Smooth muscle cell (in vitro differentiated cells): Measurements from ENCODE around the gene MORN2. TPM values are rescaled to one million over a fixed set of nuclear protein-coding genes. Genes with fewer than 3 reads are reported as not detected.

ENCODE experiments used
- DNase-seq: peaks from one replicate; lab custom pipeline; 2025; ENCODE audit not compliant: unreplicated experiment; lab: John Stamatoyannopoulos, UW
- H2AFZ ChIP-seq: fragments of 200-600 bp; sonication (generic); 2 replicates; pipeline ENCODE4 v1.6.0; 2016; ENCODE audit warnings: antibody characterized with exemption, low read depth, mild to moderate bottlenecking
- H3F3A ChIP-seq: fragments of 200-600 bp; sonication (generic); 2 replicates; pipeline ENCODE4 v1.6.0; 2017; ENCODE audit warnings: antibody characterized with exemption, low read depth
- H3K27ac ChIP-seq: fragments of 200-600 bp; sonication (generic); 2 replicates; pipeline ENCODE4 v1.5.1; 2016; ENCODE audit warnings: low read depth, mild to moderate bottlenecking
- H3K27me3 ChIP-seq: fragments of 200-600 bp; sonication (generic); 2 replicates; pipeline ENCODE4 v1.6.1; 2016; ENCODE audit warnings: low read depth, mild to moderate bottlenecking
- H3K36me3 ChIP-seq: fragments of 200-600 bp; sonication (generic); 2 replicates; pipeline ENCODE4 v1.5.1; 2016; ENCODE audit warnings: low read depth
- H3K4me1 ChIP-seq: fragments of 200-600 bp; sonication (generic); 2 replicates; pipeline ENCODE4 v1.5.1; 2016; ENCODE audit warnings: low read depth
- H3K4me2 ChIP-seq: fragments of 200-600 bp; sonication (generic); 2 replicates; pipeline ENCODE4 v1.6.0; 2016; ENCODE audit warnings: mild to moderate bottlenecking
- H3K4me3 ChIP-seq: fragments of 200-600 bp; sonication (generic); 2 replicates; pipeline ENCODE4 v1.5.1; 2016; ENCODE audit warnings: mild to moderate bottlenecking
- H3K79me2 ChIP-seq: fragments of 200-600 bp; sonication (generic); 2 replicates; pipeline ENCODE4 v1.6.0; 2016; ENCODE audit warnings: low read depth, mild to moderate bottlenecking
- H3K9ac ChIP-seq: fragments of 200-600 bp; sonication (generic); 2 replicates; pipeline ENCODE4 v1.6.0; 2016; ENCODE audit warnings: low read depth
- H3K9me3 ChIP-seq: fragments of 200-600 bp; sonication (generic); replicated peaks from 2 replicates; pipeline ENCODE4 v1.5.1; 2016; ENCODE audit warnings: low read depth
- H4K20me1 ChIP-seq: fragments of 200-600 bp; sonication (generic); 2 replicates; pipeline ENCODE4 v1.6.0; 2016; ENCODE audit warnings: low read depth
- CTCF ChIP-seq: fragments of 200-600 bp; sonication (generic); IDR thresholded peaks from 2 replicates; pipeline ENCODE4 v1.5.1; 2017; ENCODE audit warnings: borderline replicate concordance, mild to moderate bottlenecking, antibody characterized with exemption; ENCODE audit not compliant: insufficient read depth, poor library complexity, severe bottlenecking
- WGBS: methylation state at CpG from one replicate; pipeline ENCODE4 v1.1.7; 2016; ENCODE audit warnings: low lambda C conversion rate; 5-methylcytosine and 5-hydroxymethylcytosine counted together
- polyA plus RNA-seq: library from polyadenylated mRNA; unstranded; fragments of >200 nt; fragmentation: Nextera tagmentation; extraction: Ambion mirVana; gene quantifications from 2 replicates; pipeline ENCODE4 v1.2.1, GENCODE V29; 2016
- total RNA-seq: library from RNA; depleted of rRNA; stranded (reverse); fragments of >200 nt; gene quantifications from 2 replicates; pipeline ENCODE4 v1.2.3, GENCODE V29; 2014

Gene MORN2
- total and polyA plus RNA-seq, 2 experiments from 2014 or later: 30.5 to 53.7 TPM

- H3F3A ChIP-seq: no peaks in the 10 kb centered on the region
- H3K27ac ChIP-seq: peak overlapping the region; percentile 32
- H3K36me3 ChIP-seq: peaks cover 11% of the 10 kb centered on the region
- H3K4me1 ChIP-seq: no peaks in the 10 kb centered on the region
- H3K9ac ChIP-seq: no peak overlapping the region
- 87% methylated on average over 3 of the region's 3 CpGs for WGBS
- H3K79me2 ChIP-seq: peaks cover 30% of the 10 kb centered on the region
- H2AFZ ChIP-seq: no peak overlapping the region
- DNase-seq: no peak
- H3K27me3 ChIP-seq: no peaks in the 10 kb centered on the region
- no peaks in the 10 kb centered on the region for H3K9me3 ChIP-seq
- H3K4me3 ChIP-seq: no peak overlapping the region
- H4K20me1 ChIP-seq: no peaks in the 10 kb centered on the region
- H3K4me2 ChIP-seq: no peak overlapping the region
- no peak for TF ChIP-seq CTCF
Observed at GRCh38 chr2:38866773-38867443, 8.9 kb upstream of the MORN2 start.

DNA sequence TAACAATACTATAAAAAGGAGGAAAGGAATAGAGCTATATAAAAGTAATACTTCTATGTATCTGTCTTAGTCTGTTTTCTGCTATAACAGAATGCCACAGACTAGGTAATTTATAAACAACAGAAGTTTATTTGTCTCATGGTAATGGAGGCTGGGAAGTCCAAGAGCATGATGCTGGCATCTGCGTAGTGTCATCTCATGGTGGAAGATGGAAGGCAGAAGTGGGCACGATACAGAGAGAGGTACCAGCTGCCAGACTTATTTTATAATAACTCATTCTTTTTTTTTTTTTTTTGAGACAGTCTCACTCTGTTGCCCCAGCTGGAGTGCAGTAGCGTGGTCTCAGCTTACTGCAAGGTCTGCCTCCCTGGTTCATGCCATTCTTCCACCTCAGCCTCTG, 4.3 kb upstream of the MORN2 start:
- H3K27me3 ChIP-seq: no peaks in the 10 kb centered on the region
- H2AFZ ChIP-seq: no peak overlapping the region
- H3K4me1 ChIP-seq: peaks cover 6% of the 10 kb centered on the region
- H3K4me2 ChIP-seq: no peak overlapping the region
- no peak overlapping the region for H3K9ac ChIP-seq
- no peaks in the 10 kb centered on the region for H4K20me1 ChIP-seq
- H3K9me3 ChIP-seq: peaks cover 6% of the 10 kb centered on the region
- no peaks in the 10 kb centered on the region for H3F3A ChIP-seq
- no peak overlapping the region for H3K4me3 ChIP-seq
- no peak overlapping the region for H3K27ac ChIP-seq
- no peak for DNase-seq
- H3K36me3 ChIP-seq: no peaks in the 10 kb centered on the region
- 100% methylated on average over 3 of the region's 3 CpGs for WGBS
- no peak for TF ChIP-seq CTCF
- H3K79me2 ChIP-seq: peaks cover 61% of the 10 kb centered on the region

- no peaks in the 10 kb centered on the region for H4K20me1 ChIP-seq
- no peak for DNase-seq
- 79% methylated on average over 5 of the region's 5 CpGs for WGBS
- H3F3A ChIP-seq: no peaks in the 10 kb centered on the region
- no peaks in the 10 kb centered on the region for H3K36me3 ChIP-seq
- peaks cover 6% of the 10 kb centered on the region for H3K9me3 ChIP-seq
- H3K9ac ChIP-seq: no peak overlapping the region
- H3K4me1 ChIP-seq: peaks cover 6% of the 10 kb centered on the region
- TF ChIP-seq CTCF: no peak
- H3K4me2 ChIP-seq: no peak overlapping the region
- no peak overlapping the region for H3K4me3 ChIP-seq
- no peak overlapping the region for H3K27ac ChIP-seq
- H2AFZ ChIP-seq: no peak overlapping the region
- H3K27me3 ChIP-seq: no peaks in the 10 kb centered on the region
- H3K79me2 ChIP-seq: peaks cover 61% of the 10 kb centered on the region
Observed at GRCh38 chr2:38873763-38874162, 2.0 kb upstream of the MORN2 start.

- no peaks in the 10 kb centered on the region for H3K27me3 ChIP-seq
- DNase-seq: no peak
- H3F3A ChIP-seq: no peaks in the 10 kb centered on the region
- H3K4me3 ChIP-seq: peak overlapping the region; percentile 79
- H3K9me3 ChIP-seq: peaks cover 6% of the 10 kb centered on the region
- peaks cover 6% of the 10 kb centered on the region for H3K4me1 ChIP-seq
- peaks cover 48% of the 10 kb centered on the region for H3K79me2 ChIP-seq
- no peaks in the 10 kb centered on the region for H3K36me3 ChIP-seq
- H3K4me2 ChIP-seq: peak overlapping the region; percentile 93
- H2AFZ ChIP-seq: peak overlapping the region; percentile 96
- TF ChIP-seq CTCF: no peak
- peak overlapping the region; percentile 18 for H3K27ac ChIP-seq
- under 1% methylated on average over 10 of the region's 10 CpGs for WGBS
- H4K20me1 ChIP-seq: no peaks in the 10 kb centered on the region
- peak overlapping the region; percentile 74 for H3K9ac ChIP-seq
Observed at GRCh38 chr2:38875227-38875575, 575 bp upstream of the MORN2 start.
